C4-2B (cell line): Measurements from ENCODE around the gene AUTS2.

Source experiments
- ZFX ChIP-seq: fragments of 450-650 bp; IDR thresholded peaks from 2 replicates; pipeline ENCODE4 v1.6.1; 2017
- TF ChIP-seq, protein P1 (sequence below): fragments of 450-650 bp; conservative IDR thresholded peaks from 2 replicates; pipeline ENCODE4 v1.5.1; 2017; ENCODE audit warnings: mild to moderate bottlenecking

GRCh38 chr7:70559815-70560214 is 961.5 kb downstream of the AUTS2 start:
- TF ChIP-seq, protein P1, sequence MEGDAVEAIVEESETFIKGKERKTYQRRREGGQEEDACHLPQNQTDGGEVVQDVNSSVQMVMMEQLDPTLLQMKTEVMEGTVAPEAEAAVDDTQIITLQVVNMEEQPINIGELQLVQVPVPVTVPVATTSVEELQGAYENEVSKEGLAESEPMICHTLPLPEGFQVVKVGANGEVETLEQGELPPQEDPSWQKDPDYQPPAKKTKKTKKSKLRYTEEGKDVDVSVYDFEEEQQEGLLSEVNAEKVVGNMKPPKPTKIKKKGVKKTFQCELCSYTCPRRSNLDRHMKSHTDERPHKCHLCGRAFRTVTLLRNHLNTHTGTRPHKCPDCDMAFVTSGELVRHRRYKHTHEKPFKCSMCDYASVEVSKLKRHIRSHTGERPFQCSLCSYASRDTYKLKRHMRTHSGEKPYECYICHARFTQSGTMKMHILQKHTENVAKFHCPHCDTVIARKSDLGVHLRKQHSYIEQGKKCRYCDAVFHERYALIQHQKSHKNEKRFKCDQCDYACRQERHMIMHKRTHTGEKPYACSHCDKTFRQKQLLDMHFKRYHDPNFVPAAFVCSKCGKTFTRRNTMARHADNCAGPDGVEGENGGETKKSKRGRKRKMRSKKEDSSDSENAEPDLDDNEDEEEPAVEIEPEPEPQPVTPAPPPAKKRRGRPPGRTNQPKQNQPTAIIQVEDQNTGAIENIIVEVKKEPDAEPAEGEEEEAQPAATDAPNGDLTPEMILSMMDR, result no peak
- TF ChIP-seq ZFX, result no peak
